ENCODE data around the gene OCEL1.
A peak's percentile ranks its signal among the peaks of the same experiment; 100 is the strongest.
"Not testable (repeated sequence)": the region's sequence is repeated elsewhere in the genome, so short reads cannot be mapped to it uniquely, and the experiment has no call there.

Gene OCEL1, protein sequence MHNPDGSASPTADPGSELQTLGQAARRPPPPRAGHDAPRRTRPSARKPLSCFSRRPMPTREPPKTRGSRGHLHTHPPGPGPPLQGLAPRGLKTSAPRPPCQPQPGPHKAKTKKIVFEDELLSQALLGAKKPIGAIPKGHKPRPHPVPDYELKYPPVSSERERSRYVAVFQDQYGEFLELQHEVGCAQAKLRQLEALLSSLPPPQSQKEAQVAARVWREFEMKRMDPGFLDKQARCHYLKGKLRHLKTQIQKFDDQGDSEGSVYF

DNA sequence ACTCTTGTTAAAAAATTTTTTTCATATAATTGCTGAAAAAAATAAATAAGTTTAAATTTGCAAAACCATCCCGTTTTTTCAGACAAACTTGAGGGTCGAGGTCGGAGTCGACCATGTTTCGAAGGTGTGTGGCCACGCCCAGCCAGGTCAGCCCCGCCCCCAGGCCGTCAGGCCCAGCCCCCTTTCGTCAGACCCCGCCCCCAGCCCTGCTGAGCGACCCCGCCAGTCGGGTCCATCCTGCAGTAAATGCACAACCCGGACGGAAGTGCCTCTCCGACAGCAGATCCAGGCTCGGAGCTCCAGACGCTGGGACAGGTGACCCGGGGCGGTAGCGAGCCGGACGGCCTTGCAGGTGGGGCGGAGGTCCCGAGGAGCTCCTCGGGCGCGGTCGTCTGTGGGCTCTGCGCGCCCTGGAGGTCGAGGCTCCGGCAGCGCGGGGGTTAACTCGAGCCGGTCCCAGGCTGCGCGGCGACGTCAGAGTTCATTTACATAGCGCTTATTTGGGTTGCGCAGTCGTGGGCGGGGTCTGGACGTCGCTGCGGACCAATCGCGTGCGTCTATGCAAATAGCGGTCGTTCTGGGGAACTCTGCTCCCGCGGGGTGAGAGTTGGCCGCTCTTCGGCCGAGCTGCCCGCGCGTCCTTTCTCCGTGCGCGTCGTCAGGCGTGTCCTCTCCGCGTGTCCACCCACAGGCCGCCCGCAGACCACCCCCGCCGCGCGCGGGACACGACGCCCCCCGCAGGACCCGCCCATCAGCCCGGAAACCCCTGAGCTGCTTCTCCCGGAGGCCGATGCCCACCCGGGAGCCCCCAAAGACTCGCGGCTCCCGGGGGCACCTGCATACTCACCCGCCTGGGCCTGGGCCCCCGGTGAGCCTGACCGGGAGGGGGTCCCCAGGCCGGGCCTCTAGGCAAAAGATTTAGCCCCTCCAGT lies at the start of gene OCEL1:
Gene OCEL1, plus strand, starts transcription at position 225 of the 932 bp plus-strand sequence. Its CDS starts 22 bp downstream, at position 247.
- peak; percentile 94 to 97 (median 94) for DNase-seq (ENCODE audit: low read depth in 4 of 4, low spot score in 1 of 4)

DNA sequence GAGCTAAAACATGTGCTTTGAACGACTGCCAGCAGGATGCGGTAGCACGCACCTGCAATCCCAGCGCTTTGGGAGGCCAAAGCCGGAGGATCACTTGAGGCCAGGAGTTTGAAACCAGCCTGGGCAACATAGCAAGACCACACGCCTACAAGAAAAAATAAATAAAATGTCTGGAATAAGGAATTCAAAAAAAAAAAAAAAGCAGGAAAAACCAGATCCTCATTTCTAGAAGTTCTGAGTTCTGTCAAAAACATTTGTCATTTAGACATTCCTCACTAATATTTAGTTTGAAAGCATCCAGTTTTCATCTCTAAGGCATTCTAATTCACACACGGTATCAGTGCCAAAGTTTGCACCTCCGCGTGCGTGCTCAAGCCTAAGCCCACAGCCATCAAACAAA lies 47.7 kb upstream of the OCEL1 start:
- no peak for DNase-seq (ENCODE audit: low read depth in 4 of 4, low spot score in 1 of 4)

DNA sequence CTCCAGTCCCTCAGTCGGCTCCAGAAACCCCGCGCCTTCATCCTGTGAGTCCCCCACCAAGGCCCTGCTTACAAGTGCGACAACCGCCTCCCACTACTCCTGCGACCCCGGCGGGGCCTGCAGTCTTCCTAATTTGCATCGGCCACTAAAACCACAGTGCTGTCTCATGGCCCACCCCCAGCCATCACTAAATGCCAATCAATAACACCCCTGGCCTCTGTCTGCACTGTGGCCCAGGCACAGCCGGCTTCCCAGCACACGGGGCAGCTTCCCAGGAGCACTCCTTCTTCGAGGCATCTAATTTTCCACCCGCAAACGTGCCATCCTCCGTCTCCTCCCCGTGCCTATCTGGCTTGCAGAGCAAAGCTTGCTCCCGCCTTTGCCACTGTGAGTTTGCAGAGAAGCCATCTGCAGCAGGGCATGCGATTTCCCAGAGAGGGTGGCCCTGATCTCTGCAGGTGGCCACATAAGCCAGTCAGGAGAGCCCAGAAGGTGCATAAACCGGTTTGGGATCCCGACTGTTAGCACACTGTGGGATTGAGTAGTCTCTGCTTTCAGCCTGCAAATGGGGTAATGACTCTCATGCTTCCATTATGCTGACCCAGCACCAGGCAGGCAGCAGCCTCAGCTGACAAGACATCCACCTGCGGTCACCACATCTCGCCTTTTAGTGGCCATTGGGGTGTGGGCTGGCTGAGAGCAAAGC lies 44.9 kb upstream of the OCEL1 start:
- no peak for DNase-seq (ENCODE audit: low read depth in 4 of 4, low spot score in 1 of 4)

DNA sequence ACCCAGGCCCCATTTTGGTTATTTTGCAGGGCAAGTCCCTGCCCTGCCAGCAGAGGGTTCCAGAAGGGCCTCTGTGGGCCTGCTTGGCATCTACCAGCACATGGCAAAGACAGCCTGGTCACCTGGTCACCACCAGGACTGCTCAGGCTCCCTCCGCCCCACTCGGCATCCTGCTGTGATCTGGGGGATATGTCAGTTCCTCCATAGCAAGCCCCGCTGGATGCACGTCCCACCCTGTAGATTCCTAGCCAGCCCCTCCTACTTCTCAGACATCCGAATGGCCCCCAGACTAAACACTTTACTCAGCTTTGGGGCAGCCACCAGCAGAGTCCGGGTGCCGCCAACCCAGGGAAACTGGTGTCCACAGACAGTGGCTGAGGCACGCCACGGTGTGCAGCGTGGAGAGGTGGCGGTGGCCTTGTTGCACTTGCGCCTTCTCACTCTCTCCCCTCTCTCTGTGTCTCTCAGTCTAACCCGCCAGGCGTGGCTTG lies 42.7 kb upstream of the OCEL1 start:
- no peak for DNase-seq (ENCODE audit: low read depth in 4 of 4, low spot score in 1 of 4)

DNA sequence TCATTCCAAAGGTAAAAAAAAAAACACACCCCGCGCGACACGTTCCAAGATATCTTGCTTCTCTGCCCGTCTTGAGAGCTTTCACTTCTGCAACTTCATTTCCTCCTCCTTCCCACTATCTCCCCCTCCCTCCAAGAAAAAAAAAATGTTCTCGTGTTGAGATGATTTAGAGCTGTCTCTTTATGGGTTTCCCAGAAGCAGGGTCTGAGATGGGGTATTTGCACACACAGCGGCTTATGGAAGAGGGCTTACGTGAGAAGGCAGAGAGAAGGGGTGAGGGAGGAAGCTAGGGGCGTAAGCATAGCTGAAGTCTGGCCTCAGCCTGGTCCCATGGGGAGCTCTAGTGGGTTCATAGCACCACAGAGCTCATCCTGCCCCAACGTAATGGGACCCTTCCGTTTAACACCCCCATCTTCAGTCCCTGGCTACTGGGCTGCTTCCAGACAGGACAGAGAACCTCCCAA lies 42.1 kb upstream of the OCEL1 start:
- DNase-seq (ENCODE audit: low read depth in 4 of 4, low spot score in 1 of 4) = no peak

DNA sequence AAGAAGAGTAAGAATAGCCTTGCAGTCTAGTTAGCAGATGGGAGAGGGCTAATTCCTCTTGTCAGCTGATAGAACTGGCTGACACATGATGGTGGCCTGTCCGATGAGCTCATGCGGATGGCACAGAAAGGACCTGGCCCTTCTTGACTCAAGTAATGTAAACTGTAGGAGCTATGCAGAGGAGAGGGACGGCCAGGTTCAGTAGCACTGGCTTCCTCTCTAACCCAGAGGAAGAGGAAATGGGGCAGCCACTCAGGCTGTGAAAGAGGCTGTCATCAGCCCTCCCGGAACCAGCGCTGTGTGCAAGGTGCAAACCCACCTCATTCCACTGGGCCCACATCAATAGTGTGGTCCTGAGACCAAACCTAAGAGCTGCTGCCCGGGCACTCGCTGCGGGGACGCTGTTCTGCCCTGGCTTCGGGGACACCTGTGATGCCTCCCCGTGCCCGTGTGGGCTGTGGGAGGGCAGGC lies 41.6 kb upstream of the OCEL1 start:
- peak in 1 of 4 experiments; percentile 21 for DNase-seq (ENCODE audit: low read depth in 4 of 4, low spot score in 1 of 4)

DNA sequence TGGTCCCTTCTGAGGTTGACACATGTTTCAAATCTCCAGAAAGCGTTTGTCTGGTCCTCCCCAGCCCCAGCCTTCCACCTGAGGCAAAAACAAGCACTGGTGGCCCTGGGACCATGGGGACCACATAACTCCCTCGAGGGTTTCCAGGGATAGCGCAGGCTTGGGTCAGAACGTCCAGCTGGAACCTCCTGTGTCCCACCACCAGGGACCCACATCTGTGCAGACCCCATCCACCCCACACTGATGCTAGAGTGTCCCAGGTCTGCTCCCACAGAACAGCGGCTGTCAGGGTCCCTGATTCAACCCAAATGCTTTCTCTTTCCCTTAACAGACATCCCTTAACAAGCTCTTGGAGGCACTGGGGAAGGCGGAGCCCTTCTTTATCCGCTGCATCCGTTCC lies 40.4 kb upstream of the OCEL1 start:
- DNase-seq (ENCODE audit: low read depth in 4 of 4, low spot score in 1 of 4) = no peak

DNA sequence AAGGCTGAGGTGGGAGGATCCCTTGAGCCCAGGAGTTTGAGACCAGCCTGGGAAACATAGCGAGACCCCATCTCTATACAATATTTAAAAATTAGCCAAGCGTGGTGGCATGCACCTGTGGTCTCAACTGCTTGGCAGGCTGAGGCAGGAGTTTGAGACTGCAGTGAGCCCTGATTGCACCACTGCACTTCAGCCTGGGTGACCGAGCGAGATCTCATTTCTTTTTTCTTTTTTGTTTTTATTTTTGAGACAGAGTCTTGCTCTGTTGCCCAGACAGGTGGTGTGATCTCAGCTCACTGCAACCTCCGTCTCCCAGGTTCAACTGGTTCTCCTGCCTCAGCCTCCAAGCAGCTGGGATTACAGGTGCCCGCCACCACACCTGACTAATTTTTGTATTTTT lies 34.3 kb upstream of the OCEL1 start:
- DNase-seq (ENCODE audit: low read depth in 4 of 4, low spot score in 1 of 4) = not testable (repeated sequence)

DNA sequence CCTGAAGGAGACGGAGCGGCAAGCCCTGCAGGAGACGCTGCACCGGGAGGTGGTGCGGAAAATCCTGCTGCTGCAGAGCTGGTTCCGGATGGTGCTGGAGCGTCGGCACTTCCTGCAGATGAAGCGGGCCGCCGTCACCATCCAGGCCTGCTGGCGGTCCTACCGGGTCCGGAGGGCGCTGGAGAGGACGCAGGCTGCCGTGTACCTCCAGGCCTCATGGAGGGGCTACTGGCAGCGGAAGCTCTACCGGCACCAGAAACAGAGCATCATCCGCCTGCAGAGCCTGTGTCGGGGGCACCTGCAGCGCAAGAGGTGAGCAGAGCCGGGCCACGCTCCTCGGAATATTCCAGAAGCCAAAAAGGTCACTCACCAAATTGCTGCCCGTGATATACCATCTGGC lies 33.3 kb upstream of the OCEL1 start:
- DNase-seq (ENCODE audit: low read depth in 4 of 4, low spot score in 1 of 4) = no peak

DNA sequence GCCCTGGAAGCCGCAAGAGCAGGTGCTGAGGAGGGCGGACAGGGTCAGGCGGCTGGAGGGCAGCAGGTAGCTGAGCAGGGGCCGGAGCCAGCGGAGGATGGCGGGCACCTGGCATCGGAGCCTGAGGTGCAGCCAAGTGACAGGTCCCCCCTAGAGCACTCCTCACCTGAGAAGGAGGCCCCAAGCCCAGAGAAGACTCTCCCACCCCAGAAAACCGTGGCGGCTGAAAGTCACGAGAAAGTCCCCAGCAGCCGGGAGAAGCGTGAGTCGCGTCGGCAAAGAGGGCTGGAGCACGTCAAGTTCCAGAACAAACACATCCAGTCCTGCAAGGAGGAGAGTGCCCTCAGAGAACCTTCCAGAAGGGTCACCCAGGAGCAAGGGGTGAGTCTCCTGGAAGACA lies 31.4 kb upstream of the OCEL1 start:
- DNase-seq (ENCODE audit: low read depth in 4 of 4, low spot score in 1 of 4) = no peak

DNA sequence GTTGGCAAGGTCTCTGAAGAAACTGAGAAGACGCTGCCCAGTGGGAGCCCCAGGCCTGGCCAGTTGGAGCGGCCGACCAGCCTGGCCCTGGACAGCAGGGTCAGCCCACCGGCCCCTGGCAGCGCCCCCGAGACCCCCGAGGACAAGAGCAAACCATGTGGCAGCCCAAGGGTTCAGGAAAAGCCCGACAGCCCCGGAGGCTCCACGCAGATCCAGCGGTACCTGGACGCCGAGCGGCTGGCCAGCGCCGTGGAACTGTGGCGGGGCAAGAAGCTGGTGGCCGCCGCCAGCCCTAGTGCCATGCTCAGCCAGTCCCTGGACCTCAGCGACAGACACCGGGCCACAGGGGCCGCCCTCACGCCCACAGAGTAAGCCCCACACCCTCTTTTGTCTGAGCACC lies 30.9 kb upstream of the OCEL1 start:
- DNase-seq (ENCODE audit: low read depth in 4 of 4, low spot score in 1 of 4) = no peak

DNA sequence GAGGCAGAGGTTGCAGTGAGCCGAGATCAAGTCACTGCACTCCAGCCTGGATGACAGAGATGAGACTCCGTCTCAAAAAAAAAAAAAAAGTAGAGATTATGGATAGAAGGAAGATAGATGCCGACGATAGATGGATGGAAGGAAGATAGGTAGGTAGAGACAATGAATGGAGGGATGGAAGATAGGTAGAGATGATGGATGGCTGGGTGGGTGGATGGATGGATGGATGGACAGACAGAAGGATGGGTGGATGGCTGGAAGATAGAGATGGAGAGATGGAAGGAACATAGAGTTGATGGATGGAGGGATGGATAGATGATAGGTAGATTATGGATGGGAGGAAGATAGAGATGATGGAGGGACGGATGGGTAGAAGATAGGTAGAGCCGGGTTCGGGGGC lies 29.4 kb upstream of the OCEL1 start:
- no peak for DNase-seq (ENCODE audit: low read depth in 4 of 4, low spot score in 1 of 4)

DNA sequence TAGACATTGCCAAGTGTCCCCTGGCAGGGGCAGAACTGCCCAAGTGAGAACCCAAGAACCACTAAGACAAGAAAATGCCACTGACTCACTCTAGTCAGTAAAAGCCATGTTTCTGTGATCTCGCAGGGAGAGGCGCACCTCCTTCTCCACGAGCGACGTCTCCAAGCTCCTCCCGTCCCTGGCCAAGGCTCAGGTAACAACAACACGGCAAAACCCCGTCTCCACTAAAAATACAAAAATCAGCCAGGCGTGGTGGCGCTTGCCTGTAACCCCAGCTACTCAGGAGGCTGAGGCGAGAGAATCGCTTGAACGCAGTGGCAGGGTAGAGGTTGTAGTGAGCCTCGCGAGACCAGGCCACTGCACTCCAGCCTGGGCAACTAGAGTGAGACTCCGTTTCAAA lies 28.4 kb upstream of the OCEL1 start:
- DNase-seq (ENCODE audit: low read depth in 4 of 4, low spot score in 1 of 4) = no peak

DNA sequence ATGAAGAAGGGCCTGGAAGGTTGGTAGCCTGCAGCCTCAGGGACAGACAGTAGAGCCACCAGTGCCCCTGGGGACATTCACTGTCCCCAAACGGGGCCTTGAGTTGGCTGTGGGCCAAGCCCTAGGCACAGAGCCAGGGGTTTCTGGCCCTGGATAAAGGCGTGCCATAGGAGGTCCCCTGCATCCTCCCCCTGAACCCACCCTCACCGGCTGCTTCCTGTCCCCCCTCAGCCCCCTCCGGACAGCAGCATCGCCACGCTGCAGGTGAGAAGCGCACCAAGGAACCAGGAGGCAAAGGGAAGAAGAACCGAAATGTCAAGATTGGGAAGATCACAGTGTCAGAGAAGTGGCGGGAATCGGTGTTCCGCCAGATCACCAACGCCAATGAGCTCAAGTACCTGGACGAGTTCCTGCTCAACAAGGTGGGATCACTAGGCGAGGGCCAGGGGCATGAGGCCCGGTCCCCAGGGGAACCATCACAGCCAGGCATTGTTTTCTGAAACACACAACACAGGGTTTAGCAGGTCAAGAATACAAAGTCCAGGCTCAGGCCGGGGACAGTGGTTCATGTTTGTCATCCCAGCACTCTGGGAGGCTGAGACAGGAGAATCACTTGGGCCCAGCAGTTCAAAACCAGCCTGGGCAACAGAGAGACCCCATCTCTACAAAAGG lies 25.5 kb upstream of the OCEL1 start:
- DNase-seq (ENCODE audit: low read depth in 4 of 4, low spot score in 1 of 4) = no peak

DNA sequence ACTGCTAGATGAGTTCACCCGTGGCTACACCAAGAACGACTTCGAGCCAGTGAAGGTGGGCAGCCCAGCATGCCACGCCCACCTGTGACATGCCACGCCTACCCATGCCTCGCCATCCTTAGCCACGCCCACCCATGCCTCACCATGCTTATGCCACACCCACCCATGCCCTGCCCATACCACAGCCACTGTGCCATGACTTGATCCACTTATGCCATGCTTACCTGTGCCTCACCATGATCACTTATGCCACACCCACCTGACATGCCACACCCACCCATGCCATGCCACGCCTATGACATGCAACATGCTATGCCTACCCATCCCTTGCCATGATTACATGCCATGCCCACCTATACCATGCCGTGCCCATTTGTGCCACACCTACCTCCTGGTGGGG lies 23.8 kb upstream of the OCEL1 start:
- no peak for DNase-seq (ENCODE audit: low read depth in 4 of 4, low spot score in 1 of 4)

DNA sequence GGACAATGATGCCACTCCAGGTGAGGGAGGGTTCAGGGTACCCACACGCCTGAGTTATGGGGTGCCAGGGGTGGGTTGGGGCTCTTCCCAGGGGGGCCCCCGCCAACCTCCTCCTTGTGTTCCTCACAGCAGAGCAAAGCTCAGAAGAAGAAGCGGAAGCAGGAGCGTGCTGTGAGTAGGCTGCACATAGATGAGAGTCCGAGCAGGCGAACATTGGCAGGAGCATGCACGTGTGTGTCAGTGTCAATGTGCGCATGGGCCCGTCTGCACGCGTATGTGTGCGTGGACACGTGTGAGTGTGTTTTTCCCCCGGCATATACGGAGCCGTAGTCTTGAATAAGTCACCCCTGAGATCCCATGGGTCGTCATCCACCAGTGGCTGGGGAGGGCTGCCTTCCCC lies 23.3 kb upstream of the OCEL1 start:
- DNase-seq (ENCODE audit: low read depth in 4 of 4, low spot score in 1 of 4) = no peak

DNA sequence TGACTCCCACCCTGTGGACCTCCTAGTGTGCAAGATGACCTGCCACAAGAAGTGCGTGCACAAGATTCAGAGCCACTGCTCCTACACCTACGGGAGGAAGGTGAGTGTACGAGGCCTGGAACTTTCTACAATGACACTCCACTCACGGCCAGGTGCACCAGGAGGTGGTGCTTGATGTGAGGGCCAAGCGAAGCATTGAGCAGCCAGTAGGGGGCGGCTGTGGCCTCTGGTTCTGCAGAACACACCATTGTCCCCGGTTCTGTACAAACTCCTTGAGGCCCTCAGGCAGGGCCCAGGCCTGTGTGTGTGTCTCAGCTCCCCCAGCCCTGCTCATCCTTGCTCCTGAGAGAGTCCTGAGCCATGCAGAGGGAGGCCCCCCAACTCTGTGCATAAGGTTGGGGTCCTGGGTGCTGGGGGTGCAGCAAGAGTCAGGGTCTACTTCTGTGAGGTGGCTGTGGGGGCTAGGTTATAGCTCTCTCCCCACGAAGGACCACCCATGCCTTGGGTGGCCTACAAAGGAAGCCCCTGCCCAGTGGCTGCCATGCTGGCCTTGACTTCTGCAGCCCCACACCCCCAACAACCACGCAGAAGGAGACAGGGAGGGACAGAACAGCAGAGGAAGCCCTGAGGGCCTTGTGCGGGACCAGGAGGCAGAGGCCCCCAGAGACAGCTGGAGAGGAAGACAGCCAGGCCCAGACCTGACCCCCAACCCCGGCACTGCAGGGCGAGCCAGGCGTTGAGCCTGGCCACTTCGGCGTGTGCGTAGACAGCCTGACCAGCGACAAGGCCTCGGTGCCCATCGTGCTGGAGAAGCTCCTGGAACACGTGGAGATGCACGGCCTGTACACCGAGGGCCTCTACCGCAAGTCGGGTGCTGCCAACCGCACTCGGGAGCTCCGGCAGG lies 20.5 kb upstream of the OCEL1 start:
- DNase-seq (ENCODE audit: low read depth in 4 of 4, low spot score in 1 of 4) = peak in 1 of 4 experiments; percentile 46

DNA sequence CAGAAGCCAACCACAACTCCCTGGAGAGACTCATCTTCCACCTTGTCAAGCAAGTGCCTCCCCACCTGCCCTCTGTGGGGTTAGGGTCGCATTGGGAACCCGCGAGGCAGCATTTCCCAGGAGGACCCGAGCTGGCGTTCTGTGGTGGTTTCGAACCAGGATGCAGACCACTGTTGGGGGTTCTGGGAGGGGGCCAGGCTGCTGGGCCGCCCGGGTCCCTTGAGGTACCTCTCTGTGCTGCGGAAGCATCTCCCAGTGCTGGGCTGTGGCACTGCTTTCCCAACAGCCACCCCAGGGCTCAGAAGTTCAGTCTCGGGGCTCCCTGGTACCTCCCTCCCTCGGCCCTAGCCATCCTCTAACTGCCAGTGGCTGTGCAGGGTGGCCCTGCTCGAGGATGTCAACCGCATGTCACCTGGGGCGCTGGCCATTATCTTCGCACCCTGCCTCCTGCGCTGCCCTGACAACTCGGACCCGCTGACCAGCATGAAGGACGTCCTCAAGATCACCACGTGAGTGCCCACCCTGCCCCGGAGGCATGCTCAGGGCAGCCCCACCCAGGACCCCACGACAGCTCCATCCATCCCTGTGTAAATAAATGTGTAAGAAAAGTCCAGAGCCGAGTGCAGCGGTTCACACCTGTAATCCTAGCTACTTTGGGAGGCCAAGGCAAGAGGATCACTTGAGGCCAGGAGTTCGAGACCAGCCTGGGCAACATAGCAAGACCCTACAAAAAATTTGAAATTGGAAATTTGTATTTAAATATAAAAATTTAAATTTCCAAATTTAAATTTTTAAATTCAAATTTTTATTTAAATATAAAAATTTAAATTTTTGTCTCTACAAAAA lies 19.1 kb upstream of the OCEL1 start:
- no peak for DNase-seq (ENCODE audit: low read depth in 4 of 4, low spot score in 1 of 4)

Data from stimulated activated CD4-positive, alpha-beta T cell treated with anti-CD3 and anti-CD28 coated beads, Interleukin-1b, Interleukin-23, amount 100 ng/mL, for 24 hours (primary cell).